Measurements from ENCODE around the gene ARHGEF12. TPM values are rescaled to one million over a fixed set of nuclear protein-coding genes. Genes with fewer than 3 reads are reported as not detected.
"Not testable (repeated sequence)": the region's sequence is repeated elsewhere in the genome, so short reads cannot be mapped to it uniquely, and the experiment has no call there.

The ARHGEF12 gene
- total RNA-seq, 2 donors from 2014 or later = 27.1 to 38.2 TPM

GRCh38 chr11:120499088-120499487, 162.9 kb downstream of the ARHGEF12 start:
- DNase-seq (ENCODE audit: low spot score) (no peak), ATAC-seq (no peak)
- Mint-ChIP-seq H3K27ac (no peak overlapping the region), H3K27me3 (peaks cover 33 to 52% of the 10 kb centered on the region in 2 donors), H3K9me3 (no peaks in the 10 kb centered on the region), H3K4me3 (no peak overlapping the region), H3K4me1 (ENCODE audit: low read depth in 2 of 2) (no peaks in the 10 kb centered on the region), H3K36me3 (no peaks in the 10 kb centered on the region)

DNA sequence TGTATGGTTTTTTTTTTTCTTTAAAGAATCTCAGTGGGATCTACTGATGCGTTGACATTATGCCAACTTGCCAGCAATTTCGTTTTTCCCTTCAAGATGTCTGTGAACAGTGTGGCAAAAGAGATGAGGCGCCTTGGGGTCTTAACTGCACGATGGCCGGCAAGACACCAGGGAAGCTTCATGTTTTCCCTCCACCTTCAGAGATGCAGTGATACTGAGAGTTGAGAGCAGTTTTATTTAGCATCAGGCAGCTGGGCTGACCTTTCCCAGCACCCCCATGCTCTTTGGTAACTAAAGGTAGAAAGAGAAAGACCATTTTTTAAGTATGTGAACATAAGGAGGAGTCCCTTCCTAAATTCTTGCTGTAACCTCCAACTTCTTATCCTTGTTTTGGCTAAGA, 163.6 kb downstream of the ARHGEF12 start:
- no peak overlapping the region for H3K4me3 Mint-ChIP-seq
- H3K9me3 Mint-ChIP-seq = no peaks in the 10 kb centered on the region
- DNase-seq (ENCODE audit: low spot score) (no peak), ATAC-seq (no peak)
- peaks cover 38 to 53% of the 10 kb centered on the region in 2 donors for H3K27me3 Mint-ChIP-seq
- H3K27ac Mint-ChIP-seq = no peak overlapping the region
- no peaks in the 10 kb centered on the region for H3K36me3 Mint-ChIP-seq
- H3K4me1 Mint-ChIP-seq (ENCODE audit: low read depth in 2 of 2) = no peaks in the 10 kb centered on the region

- Mint-ChIP-seq H3K36me3 (no peaks in the 10 kb centered on the region), H3K4me1 (ENCODE audit: low read depth in 2 of 2) (no peaks in the 10 kb centered on the region), H3K27ac (no peak overlapping the region), H3K27me3 (peaks cover 42 to 60% of the 10 kb centered on the region in 2 donors), H3K4me3 (no peak overlapping the region), H3K9me3 (no peaks in the 10 kb centered on the region)
- no peak for ATAC-seq
- DNase-seq (ENCODE audit: low spot score) = no peak
These were observed 164.3 kb downstream of the ARHGEF12 start for GRCh38 chr11:120500414-120501071.

GRCh38 chr11:120501440-120501839, 165.2 kb downstream of the ARHGEF12 start:
- peaks cover 49 to 67% of the 10 kb centered on the region in 2 donors for H3K27me3 Mint-ChIP-seq
- ATAC-seq (no peak), DNase-seq (ENCODE audit: low spot score) (no peak)
- no peak overlapping the region for H3K4me3 Mint-ChIP-seq
- no peaks in the 10 kb centered on the region for H3K36me3 Mint-ChIP-seq
- no peak overlapping the region for H3K27ac Mint-ChIP-seq
- H3K4me1 Mint-ChIP-seq (ENCODE audit: low read depth in 2 of 2) = no peaks in the 10 kb centered on the region
- no peaks in the 10 kb centered on the region for H3K9me3 Mint-ChIP-seq

- Mint-ChIP-seq H3K27me3 (peaks cover 53 to 75% of the 10 kb centered on the region in 2 donors), H3K9me3 (no peaks in the 10 kb centered on the region), H3K36me3 (no peaks in the 10 kb centered on the region), H3K27ac (no peak overlapping the region), H3K4me3 (no peak overlapping the region), H3K4me1 (ENCODE audit: low read depth in 2 of 2) (no peaks in the 10 kb centered on the region)
- ATAC-seq = no peak
- no peak for DNase-seq (ENCODE audit: low spot score)
These were observed 166.0 kb downstream of the ARHGEF12 start for GRCh38 chr11:120501976-120502755.

DNA sequence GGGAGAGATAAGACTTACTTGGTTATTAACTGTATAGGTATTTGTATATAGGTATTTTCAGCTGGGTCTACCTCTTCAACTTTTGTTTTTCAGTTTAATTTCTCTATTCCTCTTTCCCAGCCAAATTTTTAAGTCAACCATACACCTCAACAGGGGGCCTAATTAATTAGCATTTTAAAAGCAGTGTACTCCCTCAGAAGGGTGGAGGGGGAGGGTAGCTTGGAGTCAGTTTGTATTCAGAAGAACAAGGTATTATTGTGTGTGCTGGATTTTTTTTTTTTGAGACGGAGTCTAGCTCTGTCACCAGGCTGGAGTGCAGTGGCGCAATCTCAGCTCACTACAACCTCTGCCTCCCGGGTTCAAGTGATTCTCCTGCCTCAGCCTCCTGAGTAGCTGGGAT, 167.3 kb downstream of the ARHGEF12 start:
- not testable (repeated sequence) for ATAC-seq; H3K27ac Mint-ChIP-seq; H3K4me1 Mint-ChIP-seq (ENCODE audit: low read depth in 2 of 2); DNase-seq (ENCODE audit: low spot score); H3K36me3 Mint-ChIP-seq; H3K9me3 Mint-ChIP-seq; H3K4me3 Mint-ChIP-seq
- peaks cover 56 to 74% of the 10 kb centered on the region in 2 donors for H3K27me3 Mint-ChIP-seq

- ATAC-seq (no peak), DNase-seq (ENCODE audit: low spot score) (no peak)
- Mint-ChIP-seq H3K27ac (no peak overlapping the region), H3K9me3 (no peaks in the 10 kb centered on the region), H3K4me1 (ENCODE audit: low read depth in 2 of 2) (peaks cover 0 to 1% of the 10 kb centered on the region in 2 donors), H3K27me3 (peaks cover 62 to 70% of the 10 kb centered on the region in 2 donors), H3K4me3 (no peak overlapping the region), H3K36me3 (no peaks in the 10 kb centered on the region)
These were observed 169.7 kb downstream of the ARHGEF12 start for GRCh38 chr11:120505801-120506425.

DNA sequence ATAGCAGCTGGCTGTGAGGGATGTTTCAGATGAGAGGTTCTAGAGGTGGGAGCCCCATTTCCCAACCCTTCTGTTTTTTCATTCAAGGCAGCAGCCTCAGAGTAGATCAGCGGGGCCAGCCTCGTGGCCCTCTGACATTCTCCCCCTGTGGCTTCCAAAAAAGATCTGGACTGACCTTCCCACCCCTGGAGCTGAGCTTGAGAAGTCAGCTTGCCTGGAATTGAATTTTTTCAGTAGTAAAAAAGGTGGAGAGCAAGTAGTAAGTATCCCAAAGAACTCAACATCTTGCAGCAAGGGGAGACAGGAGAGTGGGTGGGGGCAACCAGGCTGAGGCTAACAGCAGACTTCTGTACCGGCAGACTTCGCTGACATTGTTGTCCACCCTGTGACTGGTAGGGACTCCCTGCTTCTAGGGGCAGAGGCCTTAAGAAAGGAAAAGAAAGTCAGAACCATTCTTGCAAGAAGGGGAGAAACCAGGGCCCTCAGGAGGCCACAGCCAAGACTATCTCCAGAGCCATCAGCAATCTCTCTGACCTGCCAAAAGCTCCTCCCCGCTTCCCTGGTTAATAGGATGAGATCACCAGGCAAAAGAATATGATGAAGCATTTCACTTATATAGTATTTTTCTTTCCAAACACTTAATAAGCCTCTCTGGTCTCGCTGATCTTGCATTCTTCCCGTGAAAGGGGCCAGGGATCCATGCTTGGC, 173.3 kb downstream of the ARHGEF12 start:
- H3K4me1 Mint-ChIP-seq (ENCODE audit: low read depth in 2 of 2) = peaks cover 0 to 3% of the 10 kb centered on the region in 2 donors
- peaks cover 45 to 49% of the 10 kb centered on the region in 2 donors for H3K27me3 Mint-ChIP-seq
- H3K9me3 Mint-ChIP-seq = no peaks in the 10 kb centered on the region
- no peak for ATAC-seq
- no peak for DNase-seq (ENCODE audit: low spot score)
- no peaks in the 10 kb centered on the region for H3K36me3 Mint-ChIP-seq
- no peak overlapping the region for H3K4me3 Mint-ChIP-seq
- H3K27ac Mint-ChIP-seq = no peak overlapping the region

DNA sequence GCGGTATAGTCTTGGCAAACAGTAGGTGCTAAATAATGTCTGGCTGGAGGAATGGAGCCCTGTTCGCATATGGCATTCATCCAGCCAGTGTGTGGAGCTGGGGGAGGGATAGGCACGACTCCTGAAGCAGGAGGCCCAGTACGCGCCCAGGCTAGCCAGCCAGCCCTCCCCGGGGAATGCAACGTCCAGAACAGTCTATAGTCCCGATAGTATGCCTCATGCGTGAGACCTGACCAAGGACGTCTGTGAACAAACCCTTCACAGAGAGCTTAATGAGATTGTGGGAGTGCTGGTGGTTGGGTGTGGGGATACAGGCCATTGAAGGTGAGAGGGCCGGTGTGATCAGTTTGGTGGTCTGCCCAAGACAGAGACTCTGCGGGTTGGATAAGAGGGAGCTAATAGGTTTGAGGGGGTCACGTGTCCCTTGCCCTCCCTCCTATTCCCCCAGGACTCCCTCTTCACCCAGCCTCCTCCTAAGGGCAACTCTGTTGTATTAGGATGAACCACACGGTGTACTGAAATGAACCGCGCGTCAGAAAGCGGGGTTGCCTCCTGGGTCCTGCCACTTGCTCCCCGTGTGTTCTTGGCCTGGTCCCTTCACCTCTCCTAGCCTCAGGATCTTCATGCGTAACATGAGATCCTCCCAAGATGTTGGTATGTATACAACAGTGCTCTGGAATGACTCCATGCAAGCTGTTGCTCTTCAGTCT, 174.3 kb downstream of the ARHGEF12 start:
- no peaks in the 10 kb centered on the region for H3K9me3 Mint-ChIP-seq
- DNase-seq (ENCODE audit: low spot score) (no peak), ATAC-seq (peak in 1 of 2 donors; percentile 1)
- H3K27me3 Mint-ChIP-seq = peaks cover 41 to 49% of the 10 kb centered on the region in 2 donors
- peaks cover 0 to 3% of the 10 kb centered on the region in 2 donors for H3K4me1 Mint-ChIP-seq (ENCODE audit: low read depth in 2 of 2)
- H3K27ac Mint-ChIP-seq = no peak overlapping the region
- no peaks in the 10 kb centered on the region for H3K36me3 Mint-ChIP-seq
- peak overlapping the region; percentile 0 for H3K4me3 Mint-ChIP-seq

GRCh38 chr11:120511116-120511819, 175.1 kb downstream of the ARHGEF12 start, which contains the start of gene GRIK4:
GRIK4 (plus strand) TSS chr11:120511748; CDS start chr11:120660319, 148,571 bp downstream.
- H3K4me1 Mint-ChIP-seq (ENCODE audit: low read depth in 2 of 2) = peaks cover 0 to 6% of the 10 kb centered on the region in 2 donors
- H3K27me3 Mint-ChIP-seq = peaks cover 35 to 51% of the 10 kb centered on the region in 2 donors
- ATAC-seq = peak; percentile 90
- no peaks in the 10 kb centered on the region for H3K36me3 Mint-ChIP-seq
- H3K9me3 Mint-ChIP-seq = no peaks in the 10 kb centered on the region
- peak within 1 kb of the TSS; percentile 50 for H3K4me3 Mint-ChIP-seq
- DNase-seq (ENCODE audit: low spot score) = peak; percentile 86
- H3K27ac Mint-ChIP-seq = no peak within 1 kb of the TSS

DNA sequence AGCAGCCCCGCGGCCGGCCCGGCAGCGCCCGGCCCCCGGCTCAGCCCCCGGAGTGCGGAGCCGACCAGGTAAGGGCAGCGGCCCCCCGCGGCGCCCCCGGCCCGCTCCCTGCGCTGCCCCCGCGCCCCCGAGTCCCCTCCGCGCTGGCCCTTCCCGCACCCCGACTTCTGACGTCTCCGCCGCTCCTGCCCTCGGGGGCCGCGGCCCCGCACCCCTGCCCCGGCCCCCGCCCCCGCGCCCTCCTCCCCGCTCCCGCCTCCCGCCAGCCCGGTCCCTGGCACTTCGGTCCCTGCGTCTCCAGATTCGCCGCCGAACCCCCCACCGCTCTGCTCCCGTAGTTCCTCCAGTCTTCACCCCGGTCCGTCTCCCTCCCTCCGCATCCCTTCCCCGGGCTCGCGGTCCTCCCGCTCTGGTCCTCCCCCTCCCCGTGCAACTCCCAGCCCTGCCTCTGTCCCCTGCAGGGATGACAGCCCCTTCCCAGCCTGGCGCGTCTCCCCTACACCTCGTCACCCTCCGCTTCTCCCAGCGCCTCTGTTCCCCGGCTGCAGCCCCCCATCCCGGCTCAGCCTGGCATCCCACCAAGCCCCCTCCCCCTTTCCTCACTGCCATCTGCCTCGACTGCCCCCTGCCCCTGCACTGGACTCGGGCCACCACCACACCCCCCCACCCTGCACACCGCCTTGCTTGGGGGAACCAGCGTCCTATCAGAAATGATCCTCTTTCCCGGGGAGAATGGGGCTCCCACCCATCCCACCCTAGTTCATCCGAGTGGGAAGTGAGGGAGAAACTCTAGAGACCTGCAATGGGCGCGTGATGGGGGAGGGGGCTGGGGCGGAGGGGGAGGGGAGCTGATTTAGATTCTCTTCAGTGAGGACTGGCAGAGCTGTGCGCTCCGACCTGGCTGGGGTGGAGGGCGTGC, 175.9 kb downstream of the ARHGEF12 start:
- Mint-ChIP-seq H3K4me3 (peak overlapping the region; percentile 50), H3K4me1 (ENCODE audit: low read depth in 2 of 2) (peaks cover 0 to 6% of the 10 kb centered on the region in 2 donors), H3K36me3 (no peaks in the 10 kb centered on the region), H3K27ac (no peak overlapping the region), H3K9me3 (no peaks in the 10 kb centered on the region), H3K27me3 (peaks cover 27 to 49% of the 10 kb centered on the region in 2 donors)
- no peak for ATAC-seq
- DNase-seq (ENCODE audit: low spot score) = no peak

Measured in natural killer cell treated with Interleukin-12 subunit alpha and Interleukin-12 subunit beta and Interleukin-15 and Interleukin-18, amount 100 ng/mL, for 72 hours (primary cell).